IMR-90 (cell line): ENCODE results near the gene STOM. TPM values are rescaled to one million over a fixed set of nuclear protein-coding genes. Genes with fewer than 3 reads are reported as not detected.

Source experiments
- ATAC-seq: fragments of 200-7000 bp; cut with Tn5 transposase; 2 replicates; pipeline ENCODE4 v1.9.1; 2020; ENCODE audit warnings: low read depth, mild to moderate bottlenecking, moderate library complexity
- BruUV-seq: library from RNA; stranded (reverse); fragments of 400-500 nt; replicated peaks from 2 replicates; lab custom pipeline; 2021; lab: Mats Ljungman, UMichigan
- CTCF ChIA-PET: fragments of 300-600 bp; formaldehyde crosslinking; extraction: SDS; loops from one replicate; lab custom pipeline; 2021; ENCODE audit warnings: antibody characterized with exemption; lab: Yijun Ruan, JAX
- POLR2A ChIA-PET: fragments of 300-600 bp; sonication (Branson Sonifier 250); formaldehyde crosslinking; loops from one replicate; lab custom pipeline; 2022; ENCODE audit warnings: antibody characterized with exemption; ENCODE audit not compliant: unreplicated experiment; lab: Charles Lee
- DNase-seq: peaks from one replicate; pipeline ENCODE4 v3.0.0; 2013
- H2AFZ ChIP-seq: replicated peaks from 2 replicates; pipeline ENCODE3; 2013; ENCODE audit warnings: low read length, mild to moderate bottlenecking; ENCODE audit not compliant: poor library complexity
- H2AK5ac ChIP-seq: 2 replicates; pipeline ENCODE4 v1.6.1; 2013; ENCODE audit warnings: low read depth, low read length, inconsistent platforms
- H2AK9ac ChIP-seq: replicated peaks from 2 replicates; pipeline ENCODE3; 2013; ENCODE audit warnings: mild to moderate bottlenecking, low read depth, low read length, moderate library complexity; ENCODE audit not compliant: poor library complexity
- H2BK120ac ChIP-seq: 2 replicates; pipeline ENCODE4 v1.6.1; 2013; ENCODE audit warnings: low read depth, low read length, inconsistent platforms
- H2BK15ac ChIP-seq: 3 replicates; pipeline ENCODE4 v1.6.1; 2013; ENCODE audit warnings: low read depth, low read length, inconsistent platforms
- H2BK20ac ChIP-seq: 2 replicates; pipeline ENCODE4 v1.6.1; 2013; ENCODE audit warnings: low read depth, mild to moderate bottlenecking, inconsistent platforms, low read length, moderate library complexity
- H2BK5ac ChIP-seq: 2 replicates; pipeline ENCODE4 v1.6.1; 2013; ENCODE audit warnings: mild to moderate bottlenecking, low read depth, low read length, inconsistent platforms; ENCODE audit not compliant: poor library complexity, severe bottlenecking
- H3K14ac ChIP-seq: replicated peaks from 2 replicates; pipeline ENCODE4 v1.6.1; 2013; ENCODE audit warnings: low read depth, low read length, inconsistent platforms
- H3K18ac ChIP-seq: 2 replicates; pipeline ENCODE4 v1.6.1; 2013; ENCODE audit warnings: low read depth, low read length, control low read depth
- H3K23ac ChIP-seq: 2 replicates; pipeline ENCODE4 v1.6.1; 2013; ENCODE audit warnings: low read depth, low read length, inconsistent platforms
- H3K27ac ChIP-seq: 2 replicates; pipeline ENCODE4 v1.5.1; 2013; ENCODE audit warnings: mild to moderate bottlenecking, control low read depth, low read length; ENCODE audit not compliant: insufficient read depth
- H3K27me3 ChIP-seq: 2 replicates; pipeline ENCODE4 v1.6.1; 2013; ENCODE audit warnings: low read length; ENCODE audit not compliant: control insufficient read depth, insufficient read depth
- H3K36me3 ChIP-seq: 2 replicates; pipeline ENCODE4 v1.6.1; 2013; ENCODE audit warnings: low read length, mixed read lengths; ENCODE audit not compliant: control insufficient read depth, insufficient read depth
- H3K4ac ChIP-seq: 2 replicates; pipeline ENCODE4 v1.6.1; 2013; ENCODE audit warnings: low read depth, low read length, inconsistent platforms
- H3K4me1 ChIP-seq: 2 replicates; pipeline ENCODE4 v1.6.1; 2013; ENCODE audit warnings: low read length, mixed read lengths; ENCODE audit not compliant: control insufficient read depth, insufficient read depth
- H3K4me2 ChIP-seq: 2 replicates; pipeline ENCODE4 v1.6.1; 2013; ENCODE audit warnings: low read depth, mild to moderate bottlenecking, control low read depth, low read length, moderate library complexity
- H3K4me3 ChIP-seq: 2 replicates; pipeline ENCODE4 v1.5.1; 2013; ENCODE audit warnings: low read depth, mild to moderate bottlenecking, control low read depth, low read length, moderate library complexity; ENCODE audit not compliant: insufficient read depth
- H3K56ac ChIP-seq: 2 replicates; pipeline ENCODE4 v1.6.1; 2013; ENCODE audit warnings: low read length, inconsistent platforms; ENCODE audit not compliant: insufficient read depth; ENCODE audit errors: extremely low read depth
- H3K79me1 ChIP-seq, 2 experiments: 2 replicates each; pipeline ENCODE4 v1.6.1; 2013; ENCODE audit warnings: low read length in 2 of 2, inconsistent platforms in 1 of 2, low read depth in 1 of 2
- H3K9ac ChIP-seq: 2 replicates; pipeline ENCODE4 v1.6.1; 2013; ENCODE audit warnings: low read depth, low read length, control low read depth
- H3K9me1 ChIP-seq: 2 replicates; pipeline ENCODE4 v1.6.1; 2013; ENCODE audit warnings: low read length, inconsistent platforms; ENCODE audit not compliant: insufficient read depth
- H3K9me3 ChIP-seq: 2 replicates; pipeline ENCODE4 v1.6.1; 2013; ENCODE audit warnings: low read length; ENCODE audit not compliant: control insufficient read depth, insufficient read depth
- H4K20me1 ChIP-seq: 2 replicates; pipeline ENCODE4 v1.6.1; 2013; ENCODE audit warnings: low read length, inconsistent platforms; ENCODE audit not compliant: insufficient read depth
- H4K5ac ChIP-seq: 2 replicates; pipeline ENCODE4 v1.6.1; 2013; ENCODE audit warnings: mild to moderate bottlenecking, low read depth, low read length, control low read depth
- H4K8ac ChIP-seq, 2 experiments: 2 replicates each; pipeline ENCODE4 v1.6.1; 2013; ENCODE audit warnings: low read depth in 2 of 2, low read length in 2 of 2, control low read depth in 1 of 2, inconsistent platforms in 1 of 2
- H4K91ac ChIP-seq: 2 replicates; pipeline ENCODE4 v1.6.1; 2013; ENCODE audit warnings: low read depth, low read length, inconsistent platforms; ENCODE audit not compliant: insufficient read depth
- BHLHE40 ChIP-seq: fragments of 150-350 bp; IDR thresholded peaks from 2 replicates; pipeline ENCODE4 v1.6.1; 2016; ENCODE audit warnings: mild to moderate bottlenecking, low read depth, low read length
- CEBPB ChIP-seq: IDR thresholded peaks from 2 replicates; pipeline ENCODE4 v1.6.1; 2012; ENCODE audit warnings: low read depth, low read length, improper control_type of control experiment
- CHD1 ChIP-seq: IDR thresholded peaks from 2 replicates; pipeline ENCODE4 v1.6.1; 2012; ENCODE audit warnings: low read depth, low read length, improper control_type of control experiment
- CTCF ChIP-seq: conservative IDR thresholded peaks from 2 replicates; pipeline ENCODE4 v1.5.1; 2012; ENCODE audit warnings: mild to moderate bottlenecking, low read depth, low read length, improper control_type of control experiment
- ELK1 ChIP-seq: fragments of 150-350 bp; IDR thresholded peaks from 2 replicates; pipeline ENCODE4 v1.6.1; 2016; ENCODE audit warnings: low read depth, mild to moderate bottlenecking, low read length, moderate library complexity, borderline replicate concordance
- MAZ ChIP-seq: IDR thresholded peaks from 2 replicates; pipeline ENCODE4 v1.6.1; 2012; ENCODE audit warnings: low read depth, mild to moderate bottlenecking, low read length, improper control_type of control experiment, moderate library complexity, borderline replicate concordance
- MXI1 ChIP-seq: IDR thresholded peaks from 2 replicates; pipeline ENCODE4 v1.6.1; 2012; ENCODE audit warnings: low read depth, mild to moderate bottlenecking, low read length, moderate library complexity, borderline replicate concordance
- NFE2L2 ChIP-seq: fragments of 150-350 bp; IDR thresholded peaks from 2 replicates; pipeline ENCODE4 v1.6.1; 2016; ENCODE audit warnings: low read depth, mild to moderate bottlenecking, low read length
- POLR2A ChIP-seq: IDR thresholded peaks from 2 replicates; pipeline ENCODE4 v1.6.1; 2012; ENCODE audit warnings: mild to moderate bottlenecking, low read depth, low read length
- RAD21 ChIP-seq: IDR thresholded peaks from 2 replicates; pipeline ENCODE4 v1.6.1; 2012; ENCODE audit warnings: low read length, improper control_type of control experiment
- RCOR1 ChIP-seq: IDR thresholded peaks from 2 replicates; pipeline ENCODE4 v1.6.1; 2012; ENCODE audit warnings: mild to moderate bottlenecking, low read length, improper control_type of control experiment; ENCODE audit not compliant: insufficient replicate concordance
- RFX5 ChIP-seq: IDR thresholded peaks from 2 replicates; pipeline ENCODE4 v1.8.0; 2012; ENCODE audit warnings: low read depth, mild to moderate bottlenecking, low read length, moderate library complexity
- USF2 ChIP-seq: fragments of 150-350 bp; IDR thresholded peaks from 2 replicates; pipeline ENCODE4 v1.6.1; 2017; ENCODE audit warnings: mild to moderate bottlenecking, antibody characterized with exemption, low read length, low read depth
- WGBS, 2 experiments: methylation state at CpG; one replicate each; pipeline versions ENCODE4 v1.1.5 to v1.1.7; 2013; ENCODE audit warnings: missing lambda C conversion rate in 2 of 2; ENCODE audit not compliant: insufficient read length in 1 of 2; ENCODE audit errors: extremely low coverage in 2 of 2; 5-methylcytosine and 5-hydroxymethylcytosine counted together
- dilution Hi-C: fragments of 300-500 bp; cut with HindIII; formaldehyde crosslinking; loops from one replicate; pipeline ENCODE4 v1.14.3; 2018; ENCODE audit warnings: low sequenced_read_pairs; ENCODE audit not compliant: unreplicated experiment
- in situ Hi-C: fragments of 300-500 bp; cut with MboI; formaldehyde crosslinking; loops from 3 replicates; pipeline ENCODE4 v1.14.3; 2019; ENCODE audit warnings: low sequenced_read_pairs, inconsistent platforms, mixed read lengths
- intact Hi-C: fragments of 100-400 bp; cut with micrococcal nuclease; formaldehyde crosslinking; loops from 2 replicates; pipeline ENCODE4 v1.10.0; 2022
- polyA plus RNA-seq, 3 experiments: library from polyadenylated mRNA; depleted of rRNA; stranded (reverse); fragments of >200 nt; gene quantifications; 2 replicates each; pipeline ENCODE4 v1.2.3, GENCODE V29; 2012; ENCODE audit warnings: low replicate concordance in 1 of 3
- total RNA-seq: library from RNA; depleted of rRNA; stranded (reverse); fragments of >200 nt; gene quantifications from 2 replicates; pipeline ENCODE4 v1.2.3, GENCODE V29; 2012

The STOM gene
- total and polyA plus RNA-seq, 2 of the 4 experiments (the other 2 are of a cell fraction): 78.4 to 84.8 TPM

GRCh38 chr9:121344184-121344583, 25.9 kb downstream of the STOM start:
- peaks cover 48% of the 10 kb centered on the region for H3K36me3 ChIP-seq
- no peak overlapping the region for H3K9ac ChIP-seq
- peaks cover 38 to 61% of the 10 kb centered on the region in 2 experiments for H3K79me1 ChIP-seq
- dilution Hi-C loops (no loop called here), intact Hi-C loops (no loop called here), in situ Hi-C loops (no loop called here)
- H3K56ac ChIP-seq: no peak overlapping the region
- no peak overlapping the region for H3K27ac ChIP-seq
- no peaks in the 10 kb centered on the region for H4K20me1 ChIP-seq
- BruUV-seq: no TSS peak
- no peaks in the 10 kb centered on the region for H3K9me3 ChIP-seq
- no peak overlapping the region; the same call in 1 of the 2 replicates for H4K5ac ChIP-seq
- H4K8ac ChIP-seq: peak overlapping the region in 1 of 2 experiments; percentile 4; a peak in 1 of 4 replicates
- peak overlapping the region; percentile 44 for H3K4me2 ChIP-seq
- H2BK5ac ChIP-seq: no peak overlapping the region
- H2BK20ac ChIP-seq: no peak overlapping the region
- H3K4ac ChIP-seq: peak overlapping the region; percentile 31; the same call in 1 of the 2 replicates
- 17% methylated on average over 1 of the region's 4 CpGs; no CpG with 5 or more reads in 1 of the 2 experiments for WGBS, 2 experiments
- H2BK15ac ChIP-seq: no peak overlapping the region
- CTCF ChIA-PET: interaction anchor here (0.8 to 0.9 kb wide), 3 partner anchors 12 to 55 kb away, joined by 3 read pairs; no protein-coding TSS in a partner anchor
- H2BK120ac ChIP-seq: peak overlapping the region; percentile 9; the same call in 1 of the 2 replicates
- H3K23ac ChIP-seq: no peak overlapping the region
- no peak for ATAC-seq
- no peak overlapping the region for H2AK5ac ChIP-seq
- TF ChIP-seq CEBPB: no peak
- TF ChIP-seq RAD21: no peak
- no peak for TF ChIP-seq BHLHE40
- no peak for TF ChIP-seq RFX5
- no peak for TF ChIP-seq NFE2L2
- no peak for TF ChIP-seq POLR2A
- no peak for TF ChIP-seq MAZ
- TF ChIP-seq CTCF: no peak
- TF ChIP-seq MXI1: no peak
- no peak for TF ChIP-seq RCOR1
- TF ChIP-seq ELK1: no peak
- no peak for TF ChIP-seq CHD1
- no peak for TF ChIP-seq USF2
- no peak overlapping the region for H2AK9ac ChIP-seq
- H2AFZ ChIP-seq: no peak overlapping the region
- peak overlapping the region; percentile 17; the same call in 1 of the 2 replicates for H3K18ac ChIP-seq
- H3K9me1 ChIP-seq: peaks cover 10% of the 10 kb centered on the region
- peak overlapping the region; percentile 23 for H3K14ac ChIP-seq
- H3K4me1 ChIP-seq: peaks cover 14% of the 10 kb centered on the region
- POLR2A ChIA-PET: no interaction called here
- no peak overlapping the region for H3K4me3 ChIP-seq
- no peak overlapping the region for H4K91ac ChIP-seq
- no peaks in the 10 kb centered on the region for H3K27me3 ChIP-seq
- DNase-seq: no peak
